Hepatocyte (in vitro differentiated cells): Measurements from ENCODE around the gene CSTPP1. TPM values are rescaled to one million over a fixed set of nuclear protein-coding genes. Genes with fewer than 3 reads are reported as not detected.

ENCODE experiments used
- DNase-seq: peaks from one replicate; pipeline ENCODE4 v3.0.0-alpha.2; 2016; ENCODE audit warnings: low spot score
- H2AFZ ChIP-seq: fragments of 200-600 bp; sonication (generic); 2 replicates; pipeline ENCODE4 v1.6.0; 2016; ENCODE audit warnings: antibody characterized with exemption, mild to moderate bottlenecking
- H3K27ac ChIP-seq: fragments of 200-600 bp; sonication (generic); 2 replicates; pipeline ENCODE4 v1.5.1; 2016; ENCODE audit warnings: mild to moderate bottlenecking
- H3K27me3 ChIP-seq: fragments of 200-600 bp; sonication (generic); 2 replicates; pipeline ENCODE4 v1.6.1; 2016
- H3K36me3 ChIP-seq: fragments of 200-600 bp; sonication (generic); replicated peaks from 2 replicates; pipeline ENCODE4 v1.5.1; 2016; ENCODE audit warnings: low read depth; ENCODE audit not compliant: insufficient read depth
- H3K4me1 ChIP-seq: fragments of 200-600 bp; sonication (generic); 2 replicates; pipeline ENCODE4 v1.5.1; 2016; ENCODE audit warnings: mild to moderate bottlenecking, moderate library complexity; ENCODE audit not compliant: insufficient read depth
- H3K4me2 ChIP-seq: fragments of 200-600 bp; sonication (generic); 2 replicates; pipeline ENCODE4 v1.6.0; 2016
- H3K4me3 ChIP-seq: fragments of 200-600 bp; sonication (generic); 2 replicates; pipeline ENCODE4 v1.5.1; 2016; ENCODE audit warnings: mild to moderate bottlenecking
- H3K79me2 ChIP-seq: fragments of 200-600 bp; sonication (generic); 2 replicates; pipeline ENCODE4 v1.6.0; 2017; ENCODE audit warnings: mild to moderate bottlenecking
- H3K9me2 ChIP-seq: fragments of 200-600 bp; sonication (generic); replicated peaks from 2 replicates; pipeline ENCODE4 v1.6.0; 2017; ENCODE audit warnings: mild to moderate bottlenecking; ENCODE audit not compliant: insufficient read depth
- H3K9me3 ChIP-seq: fragments of 200-600 bp; sonication (generic); 2 replicates; pipeline ENCODE4 v1.5.1; 2016; ENCODE audit warnings: low read depth, mild to moderate bottlenecking
- H4K20me1 ChIP-seq: fragments of 200-600 bp; sonication (generic); 2 replicates; pipeline ENCODE4 v1.6.0; 2016; ENCODE audit warnings: mild to moderate bottlenecking; ENCODE audit not compliant: insufficient read depth, poor library complexity, severe bottlenecking
- CTCF ChIP-seq: fragments of 200-600 bp; sonication (generic); IDR thresholded peaks from 2 replicates; pipeline ENCODE4 v1.5.1; 2016; ENCODE audit warnings: antibody characterized with exemption, mild to moderate bottlenecking; ENCODE audit not compliant: poor library complexity
- EZH2 ChIP-seq: fragments of 200-600 bp; sonication (generic); IDR thresholded peaks from 2 replicates; pipeline ENCODE4 v1.6.1; 2016; ENCODE audit warnings: antibody characterized with exemption, mild to moderate bottlenecking, borderline replicate concordance
- EZH2phosphoT487 ChIP-seq: fragments of 200-600 bp; sonication (generic); IDR thresholded peaks from one replicate; pipeline ENCODE4 v1.6.1; 2018; ENCODE audit warnings: antibody characterized with exemption, mild to moderate bottlenecking, low read depth, moderate library complexity; ENCODE audit not compliant: unreplicated experiment, severe bottlenecking
- WGBS: methylation state at CpG from one replicate; pipeline ENCODE4 v1.1.6; 2016; ENCODE audit warnings: low lambda C conversion rate; ENCODE audit errors: missing lambda C conversion rate; 5-methylcytosine and 5-hydroxymethylcytosine counted together
- polyA plus RNA-seq: library from polyadenylated mRNA; unstranded; fragments of >200 nt; fragmentation: Nextera tagmentation; extraction: Ambion mirVana; gene quantifications from 2 replicates; pipeline ENCODE4 v1.2.1, GENCODE V29; 2016
- total RNA-seq: library from RNA; depleted of rRNA; stranded (reverse); fragments of >200 nt; gene quantifications from 2 replicates; pipeline ENCODE4 v1.2.3, GENCODE V29; 2014

Gene CSTPP1
- total and polyA plus RNA-seq, 2 experiments from 2014 or later = 23.0 to 44.3 TPM

DNA sequence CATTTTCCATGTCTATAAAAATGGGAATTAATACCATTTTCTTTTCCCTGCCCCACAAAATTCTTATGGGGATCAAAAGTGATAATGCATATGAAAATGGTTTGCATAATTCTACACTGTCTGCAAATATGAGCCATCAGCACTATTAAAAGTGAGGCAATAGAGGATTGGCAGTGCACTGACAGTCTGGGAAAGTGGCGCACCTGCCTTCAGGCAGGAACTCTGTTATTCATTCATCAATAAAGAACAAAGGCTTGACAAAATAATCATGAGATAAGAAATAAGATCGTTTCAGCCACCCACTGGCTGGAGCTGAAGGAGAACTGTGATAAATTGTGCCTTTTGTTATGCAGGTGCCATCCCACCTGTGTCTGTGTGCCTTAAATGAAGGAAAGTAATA lies 190.7 kb downstream of the CSTPP1 start:
- H3K36me3 ChIP-seq = no peaks in the 10 kb centered on the region
- H3K4me2 ChIP-seq = no peak overlapping the region
- no peaks in the 10 kb centered on the region for H3K27me3 ChIP-seq
- H3K9me3 ChIP-seq = no peaks in the 10 kb centered on the region
- H2AFZ ChIP-seq = no peak overlapping the region
- no peak overlapping the region for H3K4me3 ChIP-seq
- DNase-seq = no peak
- 44% methylated on average over 2 of the region's 2 CpGs for WGBS
- no peaks in the 10 kb centered on the region for H3K9me2 ChIP-seq
- H3K27ac ChIP-seq = no peak overlapping the region
- H3K79me2 ChIP-seq = no peaks in the 10 kb centered on the region
- TF ChIP-seq EZH2 (no peak), EZH2phosphoT487 (no peak), CTCF (no peak)
- no peaks in the 10 kb centered on the region for H3K4me1 ChIP-seq
- no peaks in the 10 kb centered on the region for H4K20me1 ChIP-seq

DNA sequence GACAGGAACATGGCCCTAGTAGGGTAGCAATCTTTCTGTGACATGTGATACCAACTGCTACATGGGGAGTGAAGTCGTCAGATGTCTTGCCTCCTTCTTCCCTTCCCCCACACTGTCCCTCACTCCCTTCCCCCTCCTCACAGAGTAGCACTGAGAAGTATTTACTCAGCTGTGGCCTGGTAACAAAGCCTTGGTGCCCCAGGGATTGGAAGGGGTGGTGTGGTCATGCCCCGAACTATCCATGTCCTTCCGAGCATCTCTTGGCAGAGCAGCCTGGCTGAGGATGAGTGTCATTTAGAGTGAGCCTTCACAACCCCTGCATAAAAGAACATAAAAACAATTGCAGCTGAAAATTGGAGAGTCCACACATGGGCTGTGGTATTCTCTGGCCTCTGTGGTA lies 194.0 kb downstream of the CSTPP1 start:
- Histone ChIP-seq H3K4me1 (no peaks in the 10 kb centered on the region), H3K9me3 (no peaks in the 10 kb centered on the region), H3K4me2 (no peak overlapping the region), H3K36me3 (no peaks in the 10 kb centered on the region), H3K27me3 (no peaks in the 10 kb centered on the region), H3K4me3 (no peak overlapping the region), H4K20me1 (no peaks in the 10 kb centered on the region), H3K27ac (no peak overlapping the region), H3K79me2 (no peaks in the 10 kb centered on the region), H2AFZ (no peak overlapping the region), H3K9me2 (no peaks in the 10 kb centered on the region)
- TF ChIP-seq CTCF = no peak
- TF ChIP-seq EZH2 = no peak
- TF ChIP-seq EZH2phosphoT487 = no peak
- no peak for DNase-seq
- WGBS = 69% methylated on average over 3 of the region's 3 CpGs

DNA sequence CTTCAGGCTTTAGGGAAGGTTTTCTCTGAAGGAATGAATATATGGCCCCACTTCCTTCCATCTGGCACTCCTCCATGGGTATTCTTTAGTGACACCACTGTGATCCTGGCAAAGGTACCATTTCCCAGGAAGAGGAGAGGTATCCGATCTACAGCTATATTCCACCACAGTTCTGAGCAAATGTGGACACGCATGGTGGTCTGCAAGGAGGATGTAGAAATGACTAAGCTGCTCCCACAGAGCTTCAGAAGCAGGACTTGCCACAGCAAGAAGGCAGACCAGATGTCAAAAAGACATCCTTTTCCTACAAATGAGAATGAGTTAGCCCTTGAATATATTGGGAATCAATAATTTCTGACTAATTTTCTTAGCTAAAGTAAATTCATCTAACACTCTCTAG lies 194.6 kb downstream of the CSTPP1 start:
- 95% methylated on average over 2 of the region's 2 CpGs for WGBS
- no peak overlapping the region for H3K27ac ChIP-seq

More for the DNA sequence above, 194.6 kb downstream of the CSTPP1 start:
- no peak for TF ChIP-seq CTCF
- Histone ChIP-seq H3K4me2 (no peak overlapping the region), H3K27me3 (no peaks in the 10 kb centered on the region), H3K4me1 (no peaks in the 10 kb centered on the region), H3K36me3 (no peaks in the 10 kb centered on the region), H4K20me1 (no peaks in the 10 kb centered on the region), H3K79me2 (no peaks in the 10 kb centered on the region), H3K9me3 (no peaks in the 10 kb centered on the region), H3K4me3 (no peak overlapping the region), H3K9me2 (no peaks in the 10 kb centered on the region), H2AFZ (no peak overlapping the region)
- DNase-seq = no peak
